ENCODE results near the gene HSP90AB1. TPM values are rescaled to one million over a fixed set of nuclear protein-coding genes. Genes with fewer than 3 reads are reported as not detected.
A peak's percentile ranks its signal among the peaks of the same experiment; 100 is the strongest.

The HSP90AB1 gene
- total and polyA plus RNA-seq, 2 experiments from 2014 or later = 440 to 891 TPM

DNA sequence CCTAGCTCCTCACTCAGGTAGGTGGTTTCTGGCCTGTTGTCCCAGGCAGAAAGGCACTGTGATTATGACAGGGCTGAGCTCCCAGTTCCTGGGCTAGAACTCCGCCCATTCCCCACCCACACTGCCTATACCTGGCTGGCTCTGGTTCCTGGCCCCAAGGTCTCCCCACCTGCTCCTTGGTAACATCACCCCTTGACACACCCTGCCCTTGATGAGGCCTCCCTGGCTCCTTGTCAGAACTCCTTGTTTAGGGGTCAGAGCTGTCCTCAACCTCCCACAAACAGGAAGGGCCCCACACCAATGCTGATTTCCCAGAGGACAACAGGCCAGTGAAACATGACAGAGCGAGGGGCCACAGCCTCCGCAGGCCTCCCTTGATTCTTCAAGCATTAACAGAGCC, 45.7 kb upstream of the HSP90AB1 start:
- Histone ChIP-seq H3K9me3 (ENCODE audit: low read depth) (no peaks in the 10 kb centered on the region), H3K79me2 (no peaks in the 10 kb centered on the region), H3K27me3 (no peaks in the 10 kb centered on the region), H3K4me1 (ENCODE audit: insufficient read depth) (peaks cover 27% of the 10 kb centered on the region), H3K27ac (peak overlapping the region; percentile 58), H4K20me1 (ENCODE audit: insufficient read depth, poor library complexity, severe bottlenecking) (no peaks in the 10 kb centered on the region), H3K9me2 (replicated peaks; ENCODE audit: insufficient read depth) (no peaks in the 10 kb centered on the region), H3K4me2 (no peak overlapping the region), H3K4me3 (no peak overlapping the region), H2AFZ (no peak overlapping the region), H3K36me3 (replicated peaks; ENCODE audit: insufficient read depth, low read depth) (no peaks in the 10 kb centered on the region)
- WGBS (ENCODE audit: low lambda C conversion rate, missing lambda C conversion rate) = 92% methylated on average over 3 of the region's 3 CpGs
- DNase-seq (ENCODE audit: low spot score) = peak; percentile 69
- TF ChIP-seq, protein P1, sequence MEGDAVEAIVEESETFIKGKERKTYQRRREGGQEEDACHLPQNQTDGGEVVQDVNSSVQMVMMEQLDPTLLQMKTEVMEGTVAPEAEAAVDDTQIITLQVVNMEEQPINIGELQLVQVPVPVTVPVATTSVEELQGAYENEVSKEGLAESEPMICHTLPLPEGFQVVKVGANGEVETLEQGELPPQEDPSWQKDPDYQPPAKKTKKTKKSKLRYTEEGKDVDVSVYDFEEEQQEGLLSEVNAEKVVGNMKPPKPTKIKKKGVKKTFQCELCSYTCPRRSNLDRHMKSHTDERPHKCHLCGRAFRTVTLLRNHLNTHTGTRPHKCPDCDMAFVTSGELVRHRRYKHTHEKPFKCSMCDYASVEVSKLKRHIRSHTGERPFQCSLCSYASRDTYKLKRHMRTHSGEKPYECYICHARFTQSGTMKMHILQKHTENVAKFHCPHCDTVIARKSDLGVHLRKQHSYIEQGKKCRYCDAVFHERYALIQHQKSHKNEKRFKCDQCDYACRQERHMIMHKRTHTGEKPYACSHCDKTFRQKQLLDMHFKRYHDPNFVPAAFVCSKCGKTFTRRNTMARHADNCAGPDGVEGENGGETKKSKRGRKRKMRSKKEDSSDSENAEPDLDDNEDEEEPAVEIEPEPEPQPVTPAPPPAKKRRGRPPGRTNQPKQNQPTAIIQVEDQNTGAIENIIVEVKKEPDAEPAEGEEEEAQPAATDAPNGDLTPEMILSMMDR (IDR thresholded peaks at IDR 0.05; ENCODE audit: poor library complexity) = no peak
- no peak for TF ChIP-seq EZH2 (IDR thresholded peaks at IDR 0.05; ENCODE audit: borderline replicate concordance)
- no peak for TF ChIP-seq EZH2phosphoT487 (IDR thresholded peaks at IDR 0.05; ENCODE audit: low read depth, severe bottlenecking, unreplicated experiment)

DNA sequence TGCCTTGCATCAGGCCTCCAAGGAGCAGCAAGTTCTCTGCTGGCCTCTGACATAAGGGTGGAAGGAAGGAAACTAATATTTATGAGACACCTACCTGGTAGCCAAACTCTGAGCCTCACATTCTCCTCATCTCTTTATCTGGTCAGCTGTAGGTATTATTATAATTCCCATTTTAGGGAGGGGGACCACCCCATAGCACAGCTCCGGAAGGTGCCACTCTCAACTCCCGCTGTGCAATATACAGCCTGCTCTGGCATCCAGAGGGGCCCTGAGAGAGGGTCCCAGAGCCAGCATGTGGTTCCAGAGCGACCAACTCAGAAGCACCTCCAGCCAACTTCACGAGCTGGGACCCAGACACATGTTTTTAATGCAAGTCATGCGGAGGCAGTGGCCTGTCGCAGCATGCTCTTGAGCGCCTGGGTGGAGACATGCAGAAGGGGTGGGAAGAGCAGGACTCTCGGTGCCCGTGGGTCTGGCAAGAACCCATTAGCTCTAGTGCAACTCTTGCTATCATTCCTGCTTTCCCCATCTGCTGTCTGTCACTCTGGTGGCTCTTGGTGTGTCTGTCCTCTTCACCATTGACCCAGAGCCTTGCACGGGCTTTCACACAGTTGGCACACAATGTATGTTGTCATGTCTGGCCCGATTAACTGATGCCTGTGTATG, 45.1 kb upstream of the HSP90AB1 start:
- Histone ChIP-seq H3K4me3 (no peak overlapping the region), H3K4me1 (ENCODE audit: insufficient read depth) (peaks cover 27% of the 10 kb centered on the region), H3K27ac (peak overlapping the region; percentile 58), H3K9me3 (ENCODE audit: low read depth) (no peaks in the 10 kb centered on the region), H3K9me2 (replicated peaks; ENCODE audit: insufficient read depth) (no peaks in the 10 kb centered on the region), H3K4me2 (no peak overlapping the region), H3K27me3 (no peaks in the 10 kb centered on the region), H3K36me3 (replicated peaks; ENCODE audit: insufficient read depth, low read depth) (no peaks in the 10 kb centered on the region), H3K79me2 (no peaks in the 10 kb centered on the region), H2AFZ (no peak overlapping the region), H4K20me1 (ENCODE audit: insufficient read depth, poor library complexity, severe bottlenecking) (no peaks in the 10 kb centered on the region)
- 84% methylated on average over 11 of the region's 11 CpGs for WGBS (ENCODE audit: low lambda C conversion rate, missing lambda C conversion rate)
- TF ChIP-seq EZH2 (IDR thresholded peaks at IDR 0.05; ENCODE audit: borderline replicate concordance) (no peak), EZH2phosphoT487 (IDR thresholded peaks at IDR 0.05; ENCODE audit: low read depth, severe bottlenecking, unreplicated experiment) (no peak)
- TF ChIP-seq, protein P1 (IDR thresholded peaks at IDR 0.05; ENCODE audit: poor library complexity) = no peak
- no peak for DNase-seq (ENCODE audit: low spot score)

DNA sequence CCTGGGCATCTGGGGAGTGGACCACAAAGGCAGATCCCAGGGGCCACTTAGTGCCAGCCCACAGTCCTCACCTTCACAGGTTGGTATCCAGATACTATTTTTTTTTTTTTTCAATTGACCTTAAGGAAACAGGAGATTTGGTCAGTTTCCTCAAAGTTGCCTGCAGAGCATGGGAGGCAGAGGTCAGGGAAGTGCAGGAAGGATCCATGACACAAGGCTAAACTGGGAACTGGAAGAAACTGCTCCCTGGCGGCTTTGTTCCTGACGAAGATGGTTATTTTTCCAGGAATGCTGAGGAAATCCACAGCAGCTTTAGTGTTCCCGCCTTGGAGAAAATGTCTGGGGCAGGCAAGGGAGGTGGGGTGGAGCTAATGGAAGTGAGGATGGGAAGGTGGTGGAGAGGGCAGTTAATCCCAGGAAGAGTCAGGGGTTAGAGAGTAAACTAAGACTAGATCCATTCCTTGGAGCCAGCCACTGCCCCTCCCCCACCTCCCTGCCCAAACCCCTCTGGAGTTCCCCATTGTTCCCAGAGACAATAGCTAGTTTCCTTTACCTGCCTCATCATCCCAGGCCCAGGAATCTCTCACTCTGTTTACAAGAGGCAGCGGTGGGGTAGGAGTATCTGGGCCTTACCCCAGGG, 44.4 kb upstream of the HSP90AB1 start:
- DNase-seq (ENCODE audit: low spot score) = no peak
- TF ChIP-seq EZH2 (IDR thresholded peaks at IDR 0.05; ENCODE audit: borderline replicate concordance) (no peak), EZH2phosphoT487 (IDR thresholded peaks at IDR 0.05; ENCODE audit: low read depth, severe bottlenecking, unreplicated experiment) (no peak)
- TF ChIP-seq, protein P1 (IDR thresholded peaks at IDR 0.05; ENCODE audit: poor library complexity) = no peak
- Histone ChIP-seq H4K20me1 (ENCODE audit: insufficient read depth, poor library complexity, severe bottlenecking) (no peaks in the 10 kb centered on the region), H3K27me3 (no peaks in the 10 kb centered on the region), H3K36me3 (replicated peaks; ENCODE audit: insufficient read depth, low read depth) (no peaks in the 10 kb centered on the region), H3K4me1 (ENCODE audit: insufficient read depth) (peaks cover 27% of the 10 kb centered on the region), H3K27ac (peak overlapping the region; percentile 68), H3K4me3 (no peak overlapping the region), H2AFZ (no peak overlapping the region), H3K79me2 (no peaks in the 10 kb centered on the region), H3K9me3 (ENCODE audit: low read depth) (no peaks in the 10 kb centered on the region), H3K9me2 (replicated peaks; ENCODE audit: insufficient read depth) (no peaks in the 10 kb centered on the region), H3K4me2 (no peak overlapping the region)
- WGBS (ENCODE audit: low lambda C conversion rate, missing lambda C conversion rate) = 81% methylated on average over 4 of the region's 4 CpGs

Data from hepatocyte (in vitro differentiated cells).